ENCODE measurements around the gene TUBD1.
"Not testable (repeated sequence)": the region's sequence is repeated elsewhere in the genome, so short reads cannot be mapped to it uniquely, and the experiment has no call there.

TUBD1 gene

GRCh38 chr17:59842901-59843652 lies 49.7 kb downstream of the TUBD1 start:
- no peak for DNase-seq

DNA sequence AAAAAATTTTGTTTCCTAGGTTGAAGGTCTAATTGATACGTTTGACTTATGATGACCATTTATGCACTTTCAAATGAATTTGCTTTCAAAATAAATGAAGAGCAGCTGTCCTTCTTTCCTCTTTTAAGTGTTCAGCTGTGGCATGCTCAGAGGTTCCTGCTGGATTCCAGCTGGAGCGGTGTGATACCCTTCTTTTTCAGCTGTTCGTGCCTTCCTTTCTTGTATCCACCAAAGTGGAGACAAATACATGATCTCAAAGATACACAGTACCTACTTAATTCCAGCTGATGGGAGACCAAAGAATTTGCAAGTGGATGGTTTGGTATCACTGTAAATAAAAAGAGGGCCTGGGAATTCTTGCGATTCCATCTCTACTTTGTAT lies 50.9 kb downstream of the TUBD1 start:
- DNase-seq: not testable (repeated sequence)

DNA sequence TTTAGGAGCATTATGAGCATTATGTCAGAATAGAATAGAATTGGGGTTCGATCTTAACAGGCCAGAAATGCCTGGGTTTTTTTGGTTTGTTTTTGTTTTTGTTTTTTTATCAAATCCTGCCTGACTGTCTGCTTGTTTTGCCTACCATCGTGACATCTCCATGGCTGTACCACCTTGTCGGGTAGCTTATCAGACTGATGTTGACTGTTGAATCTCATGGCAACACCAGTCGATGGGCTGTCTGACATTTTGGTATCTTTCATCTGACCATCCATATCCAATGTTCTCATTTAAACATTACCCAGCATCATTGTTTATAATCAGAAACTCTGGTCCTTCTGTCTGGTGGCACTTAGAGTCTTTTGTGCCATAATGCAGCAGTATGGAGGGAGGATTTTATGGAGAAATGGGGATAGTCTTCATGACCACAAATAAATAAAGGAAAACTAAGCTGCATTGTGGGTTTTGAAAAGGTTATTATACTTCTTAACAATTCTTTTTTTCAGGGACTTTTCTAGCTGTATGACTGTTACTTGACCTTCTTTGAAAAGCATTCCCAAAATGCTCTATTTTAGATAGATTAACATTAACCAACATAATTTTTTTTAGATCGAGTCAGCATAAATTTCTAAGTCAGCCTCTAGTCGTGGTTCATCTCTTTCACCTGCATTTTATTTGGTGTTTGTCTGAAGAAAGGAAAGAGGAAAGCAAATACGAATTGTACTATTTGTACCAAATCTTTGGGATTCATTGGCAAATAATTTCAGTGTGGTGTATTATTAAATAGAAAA lies 51.5 kb downstream of the TUBD1 start:
- not testable (repeated sequence) for DNase-seq

DNA sequence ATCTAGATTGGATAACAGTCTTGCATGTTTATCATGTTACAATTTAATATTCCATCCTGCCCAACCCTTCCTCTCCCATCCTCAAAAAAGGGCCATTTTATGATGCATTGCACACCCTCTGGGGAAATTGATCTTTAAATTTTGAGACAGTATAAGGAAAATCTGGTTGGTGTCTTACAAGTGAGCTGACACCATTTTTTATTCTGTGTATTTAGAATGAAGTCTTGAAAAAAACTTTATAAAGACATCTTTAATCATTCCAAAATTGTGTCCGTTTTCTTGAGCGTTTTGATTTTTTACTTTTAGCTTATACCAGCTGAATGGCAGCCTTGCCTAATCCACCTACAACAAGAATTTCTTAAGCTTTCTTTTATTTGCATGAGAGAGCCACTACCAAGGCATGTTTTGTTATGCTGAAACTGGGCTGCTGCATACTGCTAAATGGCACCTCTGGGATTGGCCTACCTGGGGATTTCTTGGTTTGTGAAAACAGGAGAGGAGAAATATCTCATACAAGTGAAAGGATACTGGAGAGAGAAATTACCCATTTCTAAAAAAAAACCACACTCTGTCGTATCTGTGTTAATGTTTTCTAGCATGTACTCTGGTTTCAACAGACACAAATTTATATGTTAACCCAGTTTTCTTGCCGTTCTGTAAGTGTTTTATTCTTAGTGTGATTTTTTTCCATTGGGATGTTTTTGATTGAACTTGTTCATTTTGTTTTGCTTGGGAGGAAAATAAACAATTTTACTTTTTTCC lies 52.2 kb downstream of the TUBD1 start:
- no peak for DNase-seq

DNA sequence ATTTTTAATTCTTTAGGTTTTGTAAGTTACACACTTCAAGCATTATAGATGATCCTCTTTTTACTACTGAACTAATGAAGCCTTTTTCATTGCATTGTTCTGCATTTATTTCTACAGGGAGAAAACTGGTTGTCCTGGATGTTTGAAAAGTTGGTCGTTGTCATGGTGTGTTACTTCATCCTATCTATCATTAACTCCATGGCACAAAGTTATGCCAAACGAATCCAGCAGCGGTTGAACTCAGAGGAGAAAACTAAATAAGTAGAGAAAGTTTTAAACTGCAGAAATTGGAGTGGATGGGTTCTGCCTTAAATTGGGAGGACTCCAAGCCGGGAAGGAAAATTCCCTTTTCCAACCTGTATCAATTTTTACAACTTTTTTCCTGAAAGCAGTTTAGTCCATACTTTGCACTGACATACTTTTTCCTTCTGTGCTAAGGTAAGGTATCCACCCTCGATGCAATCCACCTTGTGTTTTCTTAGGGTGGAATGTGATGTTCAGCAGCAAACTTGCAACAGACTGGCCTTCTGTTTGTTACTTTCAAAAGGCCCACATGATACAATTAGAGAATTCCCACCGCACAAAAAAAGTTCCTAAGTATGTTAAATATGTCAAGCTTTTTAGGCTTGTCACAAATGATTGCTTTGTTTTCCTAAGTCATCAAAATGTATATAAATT lies 53.0 kb downstream of the TUBD1 start:
- DNase-seq: no peak

DNA sequence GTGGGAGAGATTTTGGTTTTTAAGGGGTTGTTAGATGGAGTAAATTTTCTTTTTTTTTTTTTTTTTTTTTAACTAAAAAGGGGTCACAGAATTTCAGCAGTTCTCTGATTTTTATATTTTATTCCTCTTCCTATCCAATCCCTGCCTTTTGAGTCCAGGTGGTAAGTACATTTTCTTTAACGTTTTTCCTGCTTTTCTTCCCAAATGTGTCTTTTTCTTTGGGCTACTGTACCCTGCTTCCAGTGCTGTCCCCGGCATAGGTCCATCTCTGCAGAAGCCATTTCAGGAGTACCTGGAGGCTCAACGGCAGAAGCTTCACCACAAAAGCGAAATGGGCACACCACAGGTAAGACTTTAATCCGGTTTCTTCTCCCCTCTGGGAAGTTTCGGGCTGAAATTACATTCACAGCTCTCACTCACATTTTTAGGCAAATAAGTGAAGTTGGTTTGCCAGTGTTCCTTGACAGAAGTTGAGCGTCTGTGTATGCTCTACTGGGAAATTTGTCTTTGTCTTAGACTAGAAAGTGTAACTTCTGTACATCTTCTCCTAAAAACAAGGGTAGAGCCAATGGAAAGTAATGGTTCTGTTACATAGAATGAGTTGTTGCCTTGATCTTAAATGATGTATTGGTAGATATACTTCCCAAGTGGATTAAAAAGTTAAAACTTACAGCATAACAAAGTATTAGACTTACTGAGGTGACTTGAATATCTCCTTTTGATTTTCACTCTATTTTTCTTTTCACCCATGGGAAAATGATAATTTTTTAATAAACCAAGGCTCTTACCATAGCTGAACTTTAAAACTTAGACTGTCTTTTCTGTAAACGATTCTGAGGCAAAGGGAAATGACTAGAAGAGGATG lies 54.5 kb downstream of the TUBD1 start:
- no peak for DNase-seq

GRCh38 chr17:59837308-59838051 lies 55.3 kb downstream of the TUBD1 start:
- no peak for DNase-seq

DNA sequence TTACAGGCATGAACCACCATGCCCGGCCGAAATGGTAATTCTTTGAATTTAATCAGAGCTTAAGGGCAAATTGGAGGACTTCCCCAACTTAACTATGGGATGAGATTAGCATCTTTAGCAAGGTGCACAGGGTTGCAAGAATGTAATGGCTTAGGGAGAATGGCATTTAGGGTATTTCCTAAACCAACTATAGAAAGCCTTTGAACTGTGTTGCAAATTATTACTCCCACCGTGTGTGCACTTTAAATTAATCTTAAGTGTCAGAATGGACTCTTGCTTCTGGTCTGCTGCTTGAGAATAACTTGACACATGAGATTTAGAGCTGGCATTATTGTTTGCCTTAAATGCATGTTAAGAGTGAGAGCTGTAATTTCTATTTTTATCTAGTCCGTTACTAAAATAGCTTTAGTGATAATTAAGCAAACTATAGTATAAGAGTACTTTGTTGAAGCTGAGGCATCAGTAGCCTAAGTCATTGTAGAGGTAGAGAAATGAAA lies 59.8 kb downstream of the TUBD1 start:
- DNase-seq: no peak

GRCh38 chr17:59830846-59831486 lies 61.8 kb downstream of the TUBD1 start:
- no peak for DNase-seq

- DNase-seq: no peak
These were observed 62.6 kb downstream of the TUBD1 start for GRCh38 chr17:59830007-59830630.

- DNase-seq: no peak
These were observed 63.3 kb downstream of the TUBD1 start for GRCh38 chr17:59829217-59830006.

- DNase-seq: not testable (repeated sequence)
These were observed 63.9 kb downstream of the TUBD1 start for GRCh38 chr17:59828819-59829216.

GRCh38 chr17:59828478-59828760 lies 64.3 kb downstream of the TUBD1 start:
- no peak for DNase-seq

DNA sequence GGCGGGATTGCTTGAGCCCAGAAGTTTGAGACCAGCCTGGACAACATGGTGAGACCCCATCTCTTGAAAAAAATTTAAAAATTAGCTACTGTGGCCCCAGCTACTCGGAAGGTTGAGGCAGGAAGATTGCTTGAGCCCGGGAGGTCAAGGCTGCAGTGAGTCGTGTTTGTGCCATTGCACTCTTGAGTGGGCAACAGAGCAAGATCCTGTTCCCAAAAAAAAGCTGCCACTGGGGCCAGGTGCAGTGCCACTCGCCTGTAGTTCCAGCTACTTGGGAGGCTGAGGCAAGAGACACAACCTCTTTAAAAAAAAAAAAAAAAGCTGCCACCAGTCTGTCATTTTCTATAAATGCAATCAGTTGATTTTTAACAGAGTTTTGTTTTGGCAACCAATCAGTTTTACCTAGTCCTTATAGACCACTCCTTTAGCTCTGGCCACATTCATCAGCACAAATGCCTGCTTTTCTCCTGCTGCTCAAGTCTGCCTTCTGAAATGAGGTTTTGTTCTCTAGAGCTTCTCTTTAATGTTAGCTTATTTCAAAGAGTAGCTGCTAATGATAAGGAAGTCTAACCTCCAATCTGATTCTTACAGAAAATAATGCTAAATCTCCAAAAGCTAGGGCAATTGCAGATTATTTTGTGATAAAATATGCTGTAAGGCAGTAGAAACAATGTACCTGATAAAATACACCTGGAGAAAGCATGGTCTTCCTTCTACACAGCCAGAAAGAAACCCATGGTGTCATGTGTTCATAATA lies 64.8 kb downstream of the TUBD1 start:
- no peak for DNase-seq

GRCh38 chr17:59826706-59827453 lies 65.9 kb downstream of the TUBD1 start:
- DNase-seq: no peak

GRCh38 chr17:59825533-59826322 lies 67.0 kb downstream of the TUBD1 start:
- DNase-seq: no peak

GRCh38 chr17:59815965-59816364 lies 76.8 kb downstream of the TUBD1 start:
- no peak for DNase-seq

Data from NCI-H2171 (cell line).